ENCODE data around the gene FREY1. TPM values are rescaled to one million over a fixed set of nuclear protein-coding genes. Genes with fewer than 3 reads are reported as not detected.

Gene FREY1
- total and polyA plus RNA-seq, 2 donors from 2014 or later = 0.99 to 1.0 TPM

GRCh38 chr11:45926536-45927331 lies 19.7 kb upstream of the FREY1 start:
- intact Hi-C loops (cut with DNase I) = no loop called here
- TF ChIP-seq CTCF (IDR thresholded peaks at IDR 0.05; ENCODE audit: borderline replicate concordance, extremely low read depth, insufficient read depth) = no peak
- Histone ChIP-seq H3K36me3 (ENCODE audit: control insufficient read depth in 2 of 3, insufficient read depth in 3 of 3, low read length in 3 of 3) (peaks cover 0 to 5% (median 0%) of the 10 kb centered on the region in 3 donors), H3K27ac (ENCODE audit: low read depth in 2 of 2, low read length in 2 of 2) (no peak overlapping the region), H3K4me1 (ENCODE audit: control insufficient read depth in 2 of 3, insufficient read depth in 2 of 3, low read depth in 1 of 3, low read length in 3 of 3) (peaks cover 0 to 15% (median 0%) of the 10 kb centered on the region in 3 donors), H3K27me3 (ENCODE audit: control insufficient read depth, insufficient read depth, low read length) (peaks cover 3% of the 10 kb centered on the region), H3K9ac (ENCODE audit: low read length in 3 of 3) (no peak overlapping the region), H3K9me3 (ENCODE audit: control insufficient read depth in 2 of 3, insufficient read depth in 1 of 3, low read length in 3 of 3) (no peaks in the 10 kb centered on the region), H3K4me3 (ENCODE audit: low read length in 3 of 3) (no peak overlapping the region)
- DNase-seq (peak in 2 of 5 donors; percentile 31 to 60), FAIRE-seq (no peak)

- H3K4me3 ChIP-seq (ENCODE audit: low read length in 3 of 3) = no peak overlapping the region
- no peaks in the 10 kb centered on the region for H3K9me3 ChIP-seq (ENCODE audit: control insufficient read depth in 2 of 3, insufficient read depth in 1 of 3, low read length in 3 of 3)
- no peak for TF ChIP-seq CTCF (IDR thresholded peaks at IDR 0.05; ENCODE audit: borderline replicate concordance, extremely low read depth, insufficient read depth)
- no peak overlapping the region for H3K27ac ChIP-seq (ENCODE audit: low read depth in 2 of 2, low read length in 2 of 2)
- H3K9ac ChIP-seq (ENCODE audit: low read length in 3 of 3) = no peak overlapping the region
- intact Hi-C loops (cut with DNase I) = no loop called here
- peaks cover 0 to 19% (median 0%) of the 10 kb centered on the region in 3 donors for H3K4me1 ChIP-seq (ENCODE audit: control insufficient read depth in 2 of 3, insufficient read depth in 2 of 3, low read depth in 1 of 3, low read length in 3 of 3)
- peaks cover 0 to 5% (median 0%) of the 10 kb centered on the region in 3 donors for H3K36me3 ChIP-seq (ENCODE audit: control insufficient read depth in 2 of 3, insufficient read depth in 3 of 3, low read length in 3 of 3)
- DNase-seq (peak in 2 of 5 donors; percentile 45 to 52), FAIRE-seq (no peak)
- peaks cover 3% of the 10 kb centered on the region for H3K27me3 ChIP-seq (ENCODE audit: control insufficient read depth, insufficient read depth, low read length)
Observed at GRCh38 chr11:45926001-45926401, 18.9 kb upstream of the FREY1 start.

GRCh38 chr11:45925550-45925949 lies 18.5 kb upstream of the FREY1 start:
- H3K9ac ChIP-seq (ENCODE audit: low read length in 3 of 3) = no peak overlapping the region
- peaks cover 0 to 5% (median 0%) of the 10 kb centered on the region in 3 donors for H3K36me3 ChIP-seq (ENCODE audit: control insufficient read depth in 2 of 3, insufficient read depth in 3 of 3, low read length in 3 of 3)
- DNase-seq (no peak), FAIRE-seq (no peak)
- intact Hi-C loops (cut with DNase I) = no loop called here
- no peaks in the 10 kb centered on the region for H3K9me3 ChIP-seq (ENCODE audit: control insufficient read depth in 2 of 3, insufficient read depth in 1 of 3, low read length in 3 of 3)
- H3K4me3 ChIP-seq (ENCODE audit: low read length in 3 of 3) = no peak overlapping the region
- no peak for TF ChIP-seq CTCF (IDR thresholded peaks at IDR 0.05; ENCODE audit: borderline replicate concordance, extremely low read depth, insufficient read depth)
- peaks cover 0 to 22% (median 0%) of the 10 kb centered on the region in 3 donors for H3K4me1 ChIP-seq (ENCODE audit: control insufficient read depth in 2 of 3, insufficient read depth in 2 of 3, low read depth in 1 of 3, low read length in 3 of 3)
- peaks cover 3% of the 10 kb centered on the region for H3K27me3 ChIP-seq (ENCODE audit: control insufficient read depth, insufficient read depth, low read length)
- no peak overlapping the region for H3K27ac ChIP-seq (ENCODE audit: low read depth in 2 of 2, low read length in 2 of 2)

Measured in kidney (tissue), 14 donors.